GM12865 (cell line): ENCODE measurements around the gene ATP8A2.

Source experiments
- DNase-seq: peaks from one replicate; pipeline ENCODE4 v3.0.0; 2010; ENCODE audit warnings: low read depth
- H3K4me3 ChIP-seq: 2 replicates; pipeline ENCODE4 v1.5.1; 2011; ENCODE audit warnings: mild to moderate bottlenecking, low read depth, low read length, control low read depth
- CTCF ChIP-seq: IDR thresholded peaks from 2 replicates; pipeline ENCODE4 v1.5.1; 2011; ENCODE audit warnings: low read length, control low read depth, low read depth, inconsistent platforms; ENCODE audit not compliant: insufficient read depth; ENCODE audit errors: missing control alignments

ATP8A2 gene

GRCh38 chr13:25862156-25862555 is 490.4 kb downstream of the ATP8A2 start:
- no peak for DNase-seq
- H3K4me3 ChIP-seq = no peak overlapping the region
- TF ChIP-seq CTCF = no peak

GRCh38 chr13:25864116-25864515 is 492.3 kb downstream of the ATP8A2 start:
- DNase-seq = no peak
- H3K4me3 ChIP-seq = no peak overlapping the region

GRCh38 chr13:25864936-25865335 is 493.2 kb downstream of the ATP8A2 start:
- no peak for DNase-seq
- no peak overlapping the region for H3K4me3 ChIP-seq
- no peak for TF ChIP-seq CTCF

More at GRCh38 chr13:25864116-25864515, 492.3 kb downstream of the ATP8A2 start:
- no peak for TF ChIP-seq CTCF

- DNase-seq = no peak
- no peak for TF ChIP-seq CTCF
- no peak overlapping the region for H3K4me3 ChIP-seq
These were observed 493.6 kb downstream of the ATP8A2 start for GRCh38 chr13:25865391-25865790.

- no peak for DNase-seq
- no peak for TF ChIP-seq CTCF
- H3K4me3 ChIP-seq = no peak overlapping the region
These were observed 495.3 kb downstream of the ATP8A2 start for GRCh38 chr13:25867038-25867437.

- DNase-seq = no peak
- TF ChIP-seq CTCF = no peak
- no peak overlapping the region for H3K4me3 ChIP-seq
These were observed 496.7 kb downstream of the ATP8A2 start for GRCh38 chr13:25868490-25868889.

GRCh38 chr13:25869941-25870340 is 498.2 kb downstream of the ATP8A2 start:
- TF ChIP-seq CTCF = no peak
- H3K4me3 ChIP-seq = no peak overlapping the region

More at GRCh38 chr13:25869941-25870340, 498.2 kb downstream of the ATP8A2 start:
- no peak for DNase-seq
